H9 (cell line): ENCODE data around the gene ZNF629. TPM values are rescaled to one million over a fixed set of nuclear protein-coding genes. Genes with fewer than 3 reads are reported as not detected.

Source experiments
- DNase-seq: peaks from one replicate; pipeline ENCODE4 v3.0.0-alpha.2; 2017
- H2AFZ ChIP-seq: one replicate; pipeline ENCODE4 v1.6.1; 2013; ENCODE audit warnings: mild to moderate bottlenecking, low read length, control low read depth, moderate library complexity
- H2AK5ac ChIP-seq: 2 replicates; pipeline ENCODE4 v1.6.1; 2013; ENCODE audit warnings: low read length, control low read depth, mixed read lengths; ENCODE audit not compliant: insufficient read length
- H2BK120ac ChIP-seq: one replicate; pipeline ENCODE4 v1.6.1; 2013; ENCODE audit warnings: low read depth, mild to moderate bottlenecking, low read length, control low read depth, inconsistent platforms; ENCODE audit not compliant: poor library complexity, severe bottlenecking
- H2BK12ac ChIP-seq: 2 replicates; pipeline ENCODE4 v1.6.1; 2013; ENCODE audit warnings: low read length, control low read depth, mixed read lengths, low read depth; ENCODE audit not compliant: insufficient read length
- H2BK15ac ChIP-seq: 2 replicates; pipeline ENCODE4 v1.6.1; 2013; ENCODE audit warnings: low read depth, low read length, control low read depth
- H2BK20ac ChIP-seq: one replicate; pipeline ENCODE4 v1.6.1; 2013; ENCODE audit warnings: low read depth, mild to moderate bottlenecking, low read length, control low read depth, inconsistent platforms; ENCODE audit not compliant: poor library complexity, severe bottlenecking
- H2BK5ac ChIP-seq: 2 replicates; pipeline ENCODE4 v1.6.1; 2013; ENCODE audit warnings: low read length, control low read depth, mixed read lengths; ENCODE audit not compliant: insufficient read length
- H3K14ac ChIP-seq: 2 replicates; pipeline ENCODE4 v1.6.1; 2013; ENCODE audit warnings: low read length, control low read depth; ENCODE audit not compliant: insufficient read depth
- H3K18ac ChIP-seq: 2 replicates; pipeline ENCODE4 v1.6.1; 2013; ENCODE audit warnings: low read depth, mild to moderate bottlenecking, mixed read lengths, low read length, control low read depth; ENCODE audit not compliant: insufficient read length
- H3K23ac ChIP-seq: 2 replicates; pipeline ENCODE4 v1.6.1; 2013; ENCODE audit warnings: low read length, control low read depth, mixed read lengths, low read depth; ENCODE audit not compliant: insufficient read length
- H3K23me2 ChIP-seq: 2 replicates; pipeline ENCODE4 v1.6.1; 2013; ENCODE audit warnings: low read depth, mild to moderate bottlenecking, mixed read lengths, low read length, control low read depth; ENCODE audit not compliant: insufficient read length, poor library complexity, severe bottlenecking
- H3K27ac ChIP-seq: 2 replicates; pipeline ENCODE4 v1.5.1; 2013; ENCODE audit warnings: low read length, control low read depth, mixed read lengths, low read depth; ENCODE audit not compliant: insufficient read length
- H3K27me3 ChIP-seq: 2 replicates; pipeline ENCODE4 v1.6.1; 2013; ENCODE audit warnings: low read length, control low read depth, inconsistent platforms; ENCODE audit not compliant: insufficient read depth
- H3K4ac ChIP-seq: 2 replicates; pipeline ENCODE4 v1.6.1; 2013; ENCODE audit warnings: low read depth, mild to moderate bottlenecking, control low read depth, inconsistent platforms, low read length, moderate library complexity
- H3K4me1 ChIP-seq: 2 replicates; pipeline ENCODE4 v1.6.1; 2013; ENCODE audit warnings: low read length, control low read depth, inconsistent platforms; ENCODE audit not compliant: insufficient read depth
- H3K4me2 ChIP-seq: 2 replicates; pipeline ENCODE4 v1.6.1; 2013; ENCODE audit warnings: low read length, control low read depth, mixed read lengths; ENCODE audit not compliant: insufficient read length, insufficient read depth
- H3K56ac ChIP-seq: 2 replicates; pipeline ENCODE4 v1.6.1; 2013; ENCODE audit warnings: low read depth, mild to moderate bottlenecking, mixed read lengths, low read length, control low read depth; ENCODE audit not compliant: insufficient read length
- H3K79me1 ChIP-seq: 2 replicates; pipeline ENCODE4 v1.6.1; 2013; ENCODE audit warnings: low read depth, mild to moderate bottlenecking, moderate library complexity, low read length, control low read depth, inconsistent platforms; ENCODE audit not compliant: insufficient read depth, poor library complexity, severe bottlenecking
- H3K79me2 ChIP-seq: 2 replicates; pipeline ENCODE4 v1.6.1; 2013; ENCODE audit warnings: low read length, control low read depth, inconsistent platforms; ENCODE audit not compliant: insufficient read depth
- H3K9ac ChIP-seq: 2 replicates; pipeline ENCODE4 v1.6.1; 2013; ENCODE audit warnings: low read length, control low read depth, mixed read lengths; ENCODE audit not compliant: insufficient read length; ENCODE audit errors: extremely low read depth
- H3K9me3 ChIP-seq: one replicate; pipeline ENCODE4 v1.6.1; 2013; ENCODE audit warnings: low read depth, low read length, inconsistent platforms; ENCODE audit not compliant: control insufficient read depth
- H3T11ph ChIP-seq: one replicate; pipeline ENCODE4 v1.6.1; 2013; ENCODE audit warnings: mild to moderate bottlenecking, low read length, control low read depth, inconsistent platforms
- H4K20me1 ChIP-seq: one replicate; pipeline ENCODE4 v1.6.1; 2013; ENCODE audit not compliant: control insufficient read depth, insufficient read length, insufficient read depth
- H4K5ac ChIP-seq: 2 replicates; pipeline ENCODE4 v1.6.1; 2013; ENCODE audit warnings: low read depth, mild to moderate bottlenecking, mixed read lengths, low read length, control low read depth; ENCODE audit not compliant: insufficient read length
- H4K8ac ChIP-seq: replicated peaks from 2 replicates; pipeline ENCODE4 v1.6.1; 2013; ENCODE audit warnings: low read length, control low read depth, mixed read lengths, low read depth; ENCODE audit not compliant: insufficient read length
- H4K91ac ChIP-seq: 2 replicates; pipeline ENCODE4 v1.6.1; 2013; ENCODE audit warnings: low read depth, mild to moderate bottlenecking, moderate library complexity, mixed read lengths, low read length, control low read depth; ENCODE audit not compliant: insufficient read length
- H3K27ac Mint-ChIP-seq, 3 experiments: 2 replicates in 2 of 3; 3 replicates in 1 of 3; pipeline ENCODE4 v1.8.0; 2020 to 2021; ENCODE audit warnings: mixed read lengths in 3 of 3, mild to moderate bottlenecking in 1 of 3, moderate library complexity in 1 of 3
- H3K27me3 Mint-ChIP-seq: 2 replicates; pipeline ENCODE4 v1.8.0; 2021; ENCODE audit warnings: low read depth, mild to moderate bottlenecking, moderate library complexity, mixed read lengths
- H3K36me3 Mint-ChIP-seq, 3 experiments: 2 replicates in 2 of 3; 3 replicates in 1 of 3; pipeline ENCODE4 v1.8.0; 2020 to 2021; ENCODE audit warnings: low read depth in 3 of 3, mixed read lengths in 3 of 3; ENCODE audit not compliant: insufficient read depth in 1 of 3
- H3K4me1 Mint-ChIP-seq, 2 experiments: 2 replicates each; pipeline ENCODE4 v1.8.0; 2020; ENCODE audit warnings: mixed read lengths in 2 of 2
- H3K4me3 Mint-ChIP-seq, 2 experiments: 2 replicates in 1 of 2; 3 replicates in 1 of 2; pipeline ENCODE4 v1.8.0; 2020 to 2021; ENCODE audit warnings: mild to moderate bottlenecking in 2 of 2, mixed read lengths in 2 of 2, moderate library complexity in 1 of 2
- H3K9me3 Mint-ChIP-seq, 2 experiments: 2 replicates in 1 of 2; 3 replicates in 1 of 2; pipeline ENCODE4 v1.8.0; 2020; ENCODE audit warnings: mild to moderate bottlenecking in 2 of 2, mixed read lengths in 2 of 2, moderate library complexity in 1 of 2
- WGBS: extraction: QIAGEN DNeasy Blood & Tissue Kit; methylation state at CpG from one replicate; pipeline ENCODE4 v1.1.7; 2013; ENCODE audit warnings: missing lambda C conversion rate, low lambda C conversion rate, mixed read lengths; ENCODE audit not compliant: insufficient read length; ENCODE audit errors: extremely low coverage; 5-methylcytosine and 5-hydroxymethylcytosine counted together
- total RNA-seq: library from RNA; stranded (reverse); gene quantifications from 2 replicates; pipeline ENCODE4 v1.2.1, GENCODE V29; 2021
- TF ChIP-seq, protein P1 (sequence below): fragments of 200-600 bp; sonication (generic); conservative IDR thresholded peaks from 3 replicates; pipeline ENCODE4 v1.8.0; 2021; ENCODE audit warnings: antibody characterized with exemption, mild to moderate bottlenecking

Gene ZNF629
- total RNA-seq, 1 experiment from 2014 or later: 20.0 TPM

DNA sequence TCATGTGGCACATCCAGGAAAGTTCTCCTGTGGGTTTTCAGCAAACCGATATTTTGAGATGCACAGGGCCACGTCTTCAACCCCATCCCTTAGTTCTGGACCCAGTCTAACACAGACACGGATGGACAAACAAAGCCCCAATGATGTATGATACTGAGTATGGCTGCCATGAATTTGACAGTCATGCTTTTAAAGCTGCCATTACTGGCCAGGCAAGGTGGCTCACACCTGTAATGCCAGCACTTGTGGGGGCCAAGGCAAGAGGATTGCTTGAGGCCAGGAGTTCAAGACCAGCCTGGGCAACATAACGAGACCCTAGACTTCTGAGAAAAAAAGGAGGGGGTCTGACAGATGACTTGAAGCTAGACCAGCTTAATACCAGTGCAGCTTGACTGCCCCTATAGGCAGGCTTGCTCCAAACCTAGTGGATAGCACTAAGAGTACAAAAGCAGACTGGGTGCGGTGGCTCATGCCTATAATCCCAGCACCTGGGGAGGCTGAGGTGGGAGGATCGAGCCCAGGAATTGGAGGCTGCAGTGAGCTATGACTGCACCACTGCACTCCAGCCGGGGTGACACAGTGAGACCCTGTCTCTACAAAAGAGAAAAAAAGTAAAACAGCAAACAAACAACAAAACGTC, 10.8 kb upstream of the ZNF629 start:
- Histone ChIP-seq H3K23me2 (no peaks in the 10 kb centered on the region), H3K9me3 (no peaks in the 10 kb centered on the region), H3K27ac (no peak overlapping the region), H4K20me1 (no peaks in the 10 kb centered on the region), H3K79me2 (no peaks in the 10 kb centered on the region), H3K4ac (no peak overlapping the region), H2AK5ac (no peak overlapping the region), H3K56ac (no peak overlapping the region), H2BK120ac (no peak overlapping the region), H2BK15ac (no peak overlapping the region), H2BK12ac (no peak overlapping the region), H4K91ac (no peak overlapping the region), H3K4me1 (no peaks in the 10 kb centered on the region), H3K79me1 (no peaks in the 10 kb centered on the region), H3K9ac (no peak overlapping the region), H3K14ac (no peak overlapping the region), H3K23ac (no peak overlapping the region), H2AFZ (no peak overlapping the region), H4K8ac (no peak overlapping the region), H2BK5ac (no peak overlapping the region), H3K4me2 (no peak overlapping the region), H3K18ac (no peak overlapping the region), H4K5ac (no peak overlapping the region), H2BK20ac (no peak overlapping the region), H3T11ph (no peak overlapping the region), H3K27me3 (no peaks in the 10 kb centered on the region)
- DNase-seq: no peak
- TF ChIP-seq, protein P1, sequence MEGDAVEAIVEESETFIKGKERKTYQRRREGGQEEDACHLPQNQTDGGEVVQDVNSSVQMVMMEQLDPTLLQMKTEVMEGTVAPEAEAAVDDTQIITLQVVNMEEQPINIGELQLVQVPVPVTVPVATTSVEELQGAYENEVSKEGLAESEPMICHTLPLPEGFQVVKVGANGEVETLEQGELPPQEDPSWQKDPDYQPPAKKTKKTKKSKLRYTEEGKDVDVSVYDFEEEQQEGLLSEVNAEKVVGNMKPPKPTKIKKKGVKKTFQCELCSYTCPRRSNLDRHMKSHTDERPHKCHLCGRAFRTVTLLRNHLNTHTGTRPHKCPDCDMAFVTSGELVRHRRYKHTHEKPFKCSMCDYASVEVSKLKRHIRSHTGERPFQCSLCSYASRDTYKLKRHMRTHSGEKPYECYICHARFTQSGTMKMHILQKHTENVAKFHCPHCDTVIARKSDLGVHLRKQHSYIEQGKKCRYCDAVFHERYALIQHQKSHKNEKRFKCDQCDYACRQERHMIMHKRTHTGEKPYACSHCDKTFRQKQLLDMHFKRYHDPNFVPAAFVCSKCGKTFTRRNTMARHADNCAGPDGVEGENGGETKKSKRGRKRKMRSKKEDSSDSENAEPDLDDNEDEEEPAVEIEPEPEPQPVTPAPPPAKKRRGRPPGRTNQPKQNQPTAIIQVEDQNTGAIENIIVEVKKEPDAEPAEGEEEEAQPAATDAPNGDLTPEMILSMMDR: peak; percentile 47
- no peak overlapping the region for H3K4me3 Mint-ChIP-seq
- peaks cover 52% of the 10 kb centered on the region for H3K27me3 Mint-ChIP-seq
- WGBS: no CpG with 5 or more reads among the region's 8 CpGs
- H3K36me3 Mint-ChIP-seq: no peaks in the 10 kb centered on the region
- H3K9me3 Mint-ChIP-seq: no peaks in the 10 kb centered on the region
- no peak overlapping the region for H3K27ac Mint-ChIP-seq
- peaks cover 0 to 5% of the 10 kb centered on the region in 2 experiments; a peak in 2 of 4 replicates for H3K4me1 Mint-ChIP-seq
